ENCODE results near the gene LDB3.

DNA sequence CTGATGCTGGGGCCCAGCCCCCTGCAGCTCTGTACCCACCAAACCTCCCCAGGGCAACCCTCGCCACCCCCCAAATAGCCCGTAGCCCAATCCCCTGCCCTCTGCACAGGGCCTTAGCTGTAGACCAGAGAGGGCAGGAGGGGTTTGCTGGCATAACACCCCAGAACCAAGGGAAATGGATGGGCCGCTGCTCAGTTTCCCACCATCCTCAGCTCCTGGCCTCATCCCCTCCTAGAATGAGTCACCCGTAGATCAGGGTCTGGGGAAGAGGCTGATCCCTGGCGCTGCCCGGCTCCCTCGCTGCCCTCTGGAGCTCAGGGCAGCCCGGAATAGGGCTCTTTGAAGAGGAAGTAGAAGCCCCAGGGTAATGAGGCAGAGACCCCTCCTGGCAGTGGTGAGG lies 31.2 kb downstream of the LDB3 start:
- no peak for TF ChIP-seq SP1 (IDR thresholded peaks at IDR 0.05)
- no peak for TF ChIP-seq ARNT (IDR thresholded peaks at IDR 0.05)
- no peak for TF ChIP-seq L3MBTL2 (conservative IDR thresholded peaks at IDR 0.05)
- TF ChIP-seq TARDBP (IDR thresholded peaks at IDR 0.05), result no peak
- no peak for TF ChIP-seq ELF4 (IDR thresholded peaks at IDR 0.05)
- no peak for TF ChIP-seq ZNF384 (IDR thresholded peaks at IDR 0.05)
- no peak for TF ChIP-seq HDGF (IDR thresholded peaks at IDR 0.05; ENCODE audit: borderline replicate concordance)
- no peak for TF ChIP-seq FOXK2 (IDR thresholded peaks at IDR 0.05)

All from HEK293T (cell line).